GM21825 (cell line): ENCODE measurements around the gene SERPINB12.

Experiments used
- ATAC-seq: cut with Tn5 transposase; IDR thresholded peaks from one replicate; pipeline ENCODE4 v1.9.1; 2021; ENCODE audit warnings: mild to moderate bottlenecking, moderate library complexity; ENCODE audit not compliant: unreplicated experiment

The SERPINB12 gene

DNA sequence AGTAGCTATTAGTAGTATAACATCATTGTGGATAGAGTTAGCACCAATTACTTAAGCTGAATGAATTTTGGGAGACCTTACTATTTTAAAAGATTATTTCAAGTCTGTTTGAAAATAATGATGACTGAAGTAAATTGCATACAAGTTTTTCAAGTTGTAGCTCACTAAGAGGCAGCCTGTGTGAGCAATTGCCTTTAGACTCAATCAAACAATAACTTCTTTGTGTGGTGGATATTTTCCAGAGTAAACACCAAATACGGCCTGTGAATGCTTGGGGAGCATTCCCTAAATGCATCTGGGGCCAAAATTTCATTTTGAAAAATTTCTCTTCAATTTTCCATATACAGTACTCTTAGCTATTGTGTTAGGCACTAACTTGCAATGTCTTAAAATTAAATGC lies 7.9 kb downstream of the SERPINB12 start:
- no peak for ATAC-seq

DNA sequence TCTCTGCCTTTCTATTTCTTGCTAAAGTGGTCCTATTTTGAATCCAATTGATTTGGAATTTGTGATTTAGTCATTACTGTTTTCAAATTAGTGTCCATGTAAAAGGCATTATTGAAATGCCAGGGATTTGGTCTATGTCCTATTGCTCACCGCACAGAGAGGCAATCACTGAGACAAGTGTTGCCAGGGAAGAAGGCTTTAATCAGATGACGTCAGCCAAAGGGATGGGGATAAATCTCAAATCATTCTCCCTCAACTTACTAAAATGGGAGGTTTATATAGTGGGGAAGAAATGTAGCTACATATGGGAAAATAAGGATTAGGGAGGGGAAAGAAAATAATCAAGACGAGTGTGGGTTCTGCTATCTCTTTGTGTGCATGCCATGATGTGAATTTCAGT lies 9.6 kb downstream of the SERPINB12 start:
- ATAC-seq, result no peak

DNA sequence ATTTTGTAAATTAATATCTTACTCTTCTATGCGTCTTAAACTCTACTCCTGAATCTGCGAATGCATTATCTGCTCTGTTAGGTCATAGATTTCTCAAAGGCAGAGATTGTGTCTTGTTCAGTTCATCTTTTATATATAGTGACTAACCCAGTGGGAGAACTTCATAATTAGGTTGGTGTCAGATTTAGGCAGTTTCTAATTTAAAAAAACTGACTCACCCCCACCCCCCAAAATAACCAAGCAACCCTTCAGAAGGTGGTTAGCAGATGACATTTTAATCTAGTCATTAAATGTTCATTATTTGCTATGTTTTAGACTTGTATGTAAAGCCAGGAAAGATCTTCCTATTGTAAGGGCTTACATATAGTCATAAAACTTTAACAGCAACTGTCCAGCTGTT lies 10.4 kb downstream of the SERPINB12 start:
- no peak for ATAC-seq

DNA sequence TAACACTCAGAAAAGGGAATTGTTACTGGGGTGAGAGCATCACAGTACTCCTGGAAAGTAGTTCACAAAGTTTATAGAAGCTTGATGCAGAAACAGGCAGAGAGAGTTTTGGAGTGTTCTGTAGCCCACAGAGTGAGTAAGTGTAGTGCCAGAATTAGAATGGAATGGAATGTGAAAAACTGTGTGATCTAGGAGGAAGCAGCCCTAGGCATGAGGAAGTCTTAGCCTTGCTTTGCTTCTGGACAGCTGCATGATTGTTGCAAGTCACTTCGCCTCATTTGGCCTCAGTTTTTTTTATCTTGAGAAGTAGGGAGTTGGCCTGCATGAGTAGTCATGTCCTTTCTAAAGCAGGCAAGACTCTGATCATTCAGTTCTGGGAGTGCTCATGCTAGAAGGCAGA lies 10.9 kb downstream of the SERPINB12 start:
- ATAC-seq, result no peak

DNA sequence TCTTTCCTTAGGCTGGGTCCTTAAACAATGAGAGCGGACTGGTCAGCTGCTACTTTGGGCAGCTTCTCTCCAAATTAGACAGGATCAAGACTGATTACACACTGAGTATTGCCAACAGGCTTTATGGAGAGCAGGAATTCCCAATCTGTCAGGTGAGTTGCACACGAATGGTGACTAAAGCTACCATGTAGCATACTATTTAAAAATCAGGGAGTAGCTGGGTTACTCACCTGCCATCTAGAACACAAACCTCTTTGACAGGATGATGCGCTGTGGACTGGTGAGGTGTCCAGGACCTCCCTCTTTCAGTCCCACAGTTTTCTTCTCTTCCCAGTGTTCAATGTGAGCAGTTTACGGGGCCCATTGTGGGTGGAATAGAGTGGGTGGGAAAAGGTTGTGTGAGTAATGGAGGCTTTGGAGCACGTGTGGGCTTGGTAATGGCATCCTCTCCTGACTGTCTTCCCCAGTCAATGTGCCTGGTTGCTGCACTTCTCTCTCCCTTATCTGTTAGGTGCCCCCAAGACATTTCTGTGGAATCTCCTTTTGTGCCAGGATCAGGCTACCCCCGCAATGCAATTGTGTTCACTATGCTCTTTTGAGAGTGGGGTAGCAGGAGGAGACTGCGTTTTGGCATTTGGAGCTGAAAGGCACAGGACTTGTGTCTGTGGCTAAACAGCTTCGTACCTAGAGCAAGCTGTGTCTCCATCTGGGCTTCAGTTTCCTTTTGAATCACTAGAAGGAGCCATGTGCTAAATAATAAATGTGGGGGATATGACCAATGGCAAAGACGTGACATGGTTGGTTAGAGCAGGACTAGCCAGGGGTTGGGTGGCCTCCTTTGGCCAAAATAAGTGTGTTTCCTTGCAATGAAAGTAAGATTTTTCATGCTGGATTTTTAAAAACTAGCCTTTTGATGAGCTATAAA lies 17.7 kb downstream of the SERPINB12 start:
- ATAC-seq, result no peak

DNA sequence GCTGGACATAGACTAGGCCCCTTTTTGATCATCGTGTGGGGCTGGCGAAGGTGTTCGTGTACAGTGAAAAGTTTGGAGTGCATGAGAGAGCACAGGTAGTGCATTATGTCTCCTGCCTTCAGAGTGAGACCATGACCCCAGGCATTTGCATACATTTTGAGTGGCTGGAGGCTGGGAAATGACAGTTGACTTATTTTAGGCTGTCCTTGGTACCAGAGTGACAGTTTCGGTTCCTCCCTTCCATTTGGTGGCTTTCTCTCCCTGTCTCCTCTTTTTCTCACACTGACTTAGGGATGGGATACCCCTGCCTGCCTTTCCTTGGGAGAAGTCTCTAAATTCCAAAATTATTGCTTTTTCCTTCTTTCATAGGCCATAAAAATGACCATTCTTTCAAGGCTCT lies 20.1 kb downstream of the SERPINB12 start:
- ATAC-seq, result no peak

DNA sequence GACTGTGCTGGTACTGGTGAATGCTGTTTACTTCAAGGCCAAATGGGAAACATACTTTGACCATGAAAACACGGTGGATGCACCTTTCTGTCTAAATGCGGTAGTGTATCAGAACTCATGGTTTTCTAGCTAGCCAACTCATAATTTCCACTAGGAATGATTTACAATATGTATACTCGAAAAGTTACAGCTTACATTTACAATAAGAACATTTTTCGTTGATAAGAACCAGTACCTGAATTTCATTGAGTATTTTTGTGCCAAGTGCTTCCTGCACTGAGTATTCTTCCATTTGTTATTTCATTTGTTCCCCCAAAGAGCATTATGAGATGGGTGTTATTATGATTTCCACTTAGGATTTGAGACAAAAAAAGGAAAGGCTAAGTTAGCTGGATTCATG lies 21.9 kb downstream of the SERPINB12 start:
- no peak for ATAC-seq

DNA sequence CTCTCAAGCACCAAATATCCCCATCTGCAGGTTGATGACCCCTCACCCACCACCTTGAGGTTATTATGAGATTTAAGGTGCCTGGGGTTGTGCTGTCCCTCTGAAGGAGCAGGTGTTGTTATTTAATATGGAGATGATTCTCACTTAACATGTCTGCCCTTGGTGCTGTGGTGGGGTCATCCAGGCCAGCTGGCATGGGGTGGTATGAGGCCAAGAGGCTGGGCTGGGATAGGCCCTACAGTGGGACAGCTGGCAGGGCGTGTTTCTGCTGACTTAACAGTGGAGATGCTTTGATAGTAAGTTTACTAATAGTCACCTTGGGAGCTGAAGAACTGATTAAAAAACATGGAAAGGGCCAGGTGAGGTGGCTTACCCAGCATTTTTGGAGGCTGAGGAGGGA lies 22.4 kb downstream of the SERPINB12 start:
- no peak for ATAC-seq

DNA sequence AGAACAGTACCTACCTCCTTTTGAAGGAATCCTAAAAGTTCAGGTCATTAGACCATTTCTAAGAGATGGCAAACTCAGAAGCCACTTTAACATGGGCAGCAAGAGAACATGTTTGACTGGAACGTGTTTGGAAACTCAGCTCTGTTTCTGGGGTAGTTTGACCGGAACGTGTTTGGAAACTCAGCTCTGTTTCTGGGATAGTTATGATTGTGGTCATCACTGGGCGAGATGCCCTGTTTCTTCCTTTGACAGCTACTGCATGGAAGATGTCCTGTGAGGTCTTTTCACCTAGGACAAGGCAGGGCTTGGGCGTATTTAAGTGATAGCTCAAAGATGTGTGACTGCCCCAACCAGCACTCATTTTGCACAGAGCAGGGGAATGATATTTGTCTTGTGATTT lies 25.1 kb downstream of the SERPINB12 start:
- no peak for ATAC-seq

DNA sequence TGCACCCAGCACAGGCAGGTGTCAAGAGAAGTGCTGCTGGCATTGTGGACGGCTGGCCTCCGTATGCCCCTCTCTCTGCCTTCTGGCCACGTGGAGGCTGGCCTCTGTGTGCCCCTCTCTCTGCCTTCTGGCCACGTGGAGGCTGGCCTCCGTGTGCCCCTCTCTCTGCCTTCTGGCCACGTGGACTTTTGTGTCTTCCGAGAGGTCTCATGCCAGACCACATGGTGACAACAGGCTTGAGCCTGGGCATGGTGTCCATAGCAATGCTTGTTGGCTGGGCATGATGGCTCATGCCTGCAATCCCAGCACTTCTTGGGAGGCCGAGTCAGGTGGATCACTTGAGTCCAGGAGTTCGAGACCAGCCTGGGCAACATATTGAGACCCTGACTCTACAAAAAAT lies 25.7 kb downstream of the SERPINB12 start:
- ATAC-seq, result no peak

DNA sequence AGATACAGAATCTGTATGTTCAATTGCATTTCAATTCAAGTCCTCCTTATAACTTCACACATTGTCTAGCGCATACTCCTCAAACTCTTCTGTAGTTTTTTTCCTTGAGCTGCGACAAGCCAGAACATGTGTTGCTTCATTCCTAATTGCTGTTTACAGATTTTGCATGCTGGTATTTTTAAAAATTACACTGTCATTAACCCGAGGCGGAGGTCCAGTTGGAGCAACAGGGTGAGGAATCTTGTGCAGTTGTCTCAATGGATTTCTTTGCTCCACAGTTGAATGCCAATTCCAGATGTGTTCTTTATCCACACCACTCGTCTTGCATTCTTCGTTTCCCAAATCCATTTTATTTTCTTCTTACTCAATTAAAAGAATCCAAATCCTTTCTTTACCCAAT lies 28.6 kb downstream of the SERPINB12 start:
- no peak for ATAC-seq

DNA sequence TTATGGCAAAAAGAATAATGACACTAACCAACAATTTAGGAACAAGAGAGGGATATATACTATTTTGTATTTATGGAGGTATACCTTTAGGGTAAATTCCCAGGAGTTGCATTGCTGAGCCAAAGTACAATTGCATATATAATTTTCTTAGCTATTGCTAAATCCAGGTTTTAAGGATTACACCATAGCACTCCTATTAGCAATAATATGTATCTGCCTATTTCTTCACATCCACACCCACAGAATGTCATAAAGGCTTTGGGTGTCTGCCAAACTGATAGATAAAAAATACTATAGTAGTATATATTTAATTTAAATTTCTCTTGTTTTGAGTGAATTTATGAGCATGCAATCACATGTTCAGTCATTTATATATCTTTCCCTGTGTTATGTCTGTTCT lies 33.5 kb downstream of the SERPINB12 start:
- no peak for ATAC-seq

DNA sequence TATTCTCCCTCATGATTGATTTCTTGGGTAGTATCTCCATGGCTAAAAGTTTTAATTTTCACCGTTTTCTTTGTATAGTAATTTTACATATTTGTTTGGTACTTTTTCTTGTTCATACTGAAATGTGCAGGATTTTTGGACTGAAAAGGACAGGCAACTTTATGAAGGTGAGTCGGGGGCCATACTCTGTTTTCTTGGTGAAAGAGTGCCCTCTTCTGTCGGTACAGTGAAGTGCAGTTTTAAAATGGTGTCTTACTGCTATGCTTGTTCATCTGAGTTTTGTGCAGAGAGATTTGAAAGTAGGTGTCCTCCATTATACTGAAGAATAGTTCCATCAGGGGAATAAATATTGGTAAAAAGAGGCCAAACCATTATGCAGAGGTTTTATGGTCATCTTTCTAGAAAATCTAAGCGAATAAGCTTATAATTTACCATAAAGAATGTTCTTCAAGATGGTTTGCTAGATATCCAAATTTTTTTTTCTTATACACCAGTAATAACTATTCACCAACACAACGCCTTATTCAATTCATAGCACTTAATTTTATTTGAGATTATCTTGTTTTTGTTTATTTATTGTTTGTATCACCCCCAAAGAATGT lies 36.3 kb downstream of the SERPINB12 start:
- ATAC-seq, result no peak

DNA sequence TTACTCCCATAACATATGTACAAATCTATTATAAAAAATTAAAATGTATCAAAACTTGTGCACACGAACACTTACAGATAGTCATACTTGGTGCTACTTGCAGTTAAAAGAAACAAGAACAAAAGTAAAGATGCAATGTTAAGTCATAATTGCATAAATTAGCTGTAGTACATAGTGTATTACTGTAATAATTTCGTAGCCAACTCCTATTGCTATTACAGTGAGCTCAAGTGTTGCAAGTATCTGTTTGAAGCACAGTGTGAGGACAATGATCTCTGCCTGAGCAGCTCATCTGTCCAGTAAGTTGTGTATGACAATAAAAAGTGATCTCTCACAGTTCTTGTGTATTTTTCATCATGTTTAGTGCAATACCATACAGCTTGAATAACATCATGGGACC lies 37.4 kb downstream of the SERPINB12 start:
- no peak for ATAC-seq

DNA sequence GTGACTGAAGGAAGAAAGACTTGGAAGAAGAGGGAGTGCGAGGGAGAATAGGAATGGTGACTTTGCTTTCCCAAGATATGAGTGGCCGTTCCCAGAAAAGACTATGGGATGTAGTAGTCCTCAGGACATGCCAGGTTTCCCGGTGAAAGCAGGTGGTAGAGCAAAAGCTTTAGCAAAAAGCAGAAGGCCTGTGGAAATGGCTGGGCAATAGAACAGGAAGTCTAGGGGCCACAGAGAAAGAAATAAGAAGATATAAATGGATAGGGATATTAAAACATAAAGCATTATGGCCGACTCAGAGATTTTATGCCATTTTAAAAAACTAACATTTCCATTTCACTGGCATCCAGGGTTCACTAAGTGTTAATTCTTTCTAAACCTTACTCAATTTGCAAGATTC lies 43.8 kb downstream of the SERPINB12 start:
- ATAC-seq, result no peak

DNA sequence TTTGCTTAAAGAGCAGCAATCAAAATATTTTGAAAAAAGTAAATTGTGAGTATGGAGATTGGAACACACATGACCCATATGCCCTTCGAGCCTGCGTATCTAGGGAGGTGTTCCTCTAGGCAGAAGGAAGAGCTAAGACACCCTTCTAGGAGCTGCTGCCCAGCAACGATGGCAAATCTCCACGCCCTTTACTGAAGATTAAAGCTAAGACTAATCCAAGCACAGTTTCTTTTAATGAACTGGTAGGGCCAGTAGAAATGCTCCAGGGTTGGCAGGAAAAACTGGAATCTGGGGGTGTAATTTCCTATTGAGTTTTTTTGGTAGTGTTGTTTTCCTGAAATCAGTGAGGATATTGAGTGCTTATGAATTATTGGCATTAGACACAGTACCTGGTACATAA lies 44.3 kb downstream of the SERPINB12 start:
- no peak for ATAC-seq

DNA sequence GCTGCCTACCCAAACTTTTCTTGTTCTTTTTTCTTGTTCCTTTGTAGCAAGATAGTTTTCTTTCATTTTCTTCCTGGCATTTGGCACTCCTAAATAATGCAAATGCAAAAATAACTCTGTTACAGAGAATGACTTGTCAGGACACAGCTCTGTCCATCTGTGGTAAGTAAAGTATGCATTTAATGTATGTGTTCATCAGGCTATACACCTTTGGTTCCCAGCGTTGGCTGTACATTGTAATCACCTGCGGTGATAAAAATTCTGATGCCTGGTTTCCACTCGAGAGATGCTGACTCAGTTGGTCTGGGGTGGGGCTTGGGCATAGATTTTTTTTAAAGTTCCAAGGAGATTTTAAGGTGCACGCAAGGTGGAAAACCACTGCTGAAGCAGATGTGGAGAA lies 44.8 kb downstream of the SERPINB12 start, which contains the start of gene SERPINB13:
Gene SERPINB13 (plus strand): TSS at position 378 of the 400 bp plus-strand sequence. CDS start 1,325 bp downstream, outside the sequence.
- ATAC-seq, result no peak

DNA sequence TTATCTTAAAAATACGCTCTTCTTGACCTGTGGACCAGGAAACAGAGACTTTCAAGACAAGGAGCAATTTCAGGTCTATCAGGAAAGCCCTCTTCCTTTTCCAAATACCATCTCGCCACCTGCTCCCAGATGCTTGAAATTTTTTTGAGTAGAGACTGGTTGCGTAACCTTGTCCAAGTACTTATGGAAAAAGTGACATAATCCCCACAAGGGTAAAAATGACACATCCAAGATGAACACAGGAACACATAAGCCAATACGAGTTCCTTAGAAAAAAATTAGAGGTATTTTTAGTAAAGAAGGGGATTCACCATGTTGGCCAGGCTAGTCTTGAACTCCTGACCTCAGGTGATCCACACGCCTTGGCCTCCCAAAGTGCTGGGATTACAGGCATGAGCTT lies 46.7 kb downstream of the SERPINB12 start:
- no peak for ATAC-seq

DNA sequence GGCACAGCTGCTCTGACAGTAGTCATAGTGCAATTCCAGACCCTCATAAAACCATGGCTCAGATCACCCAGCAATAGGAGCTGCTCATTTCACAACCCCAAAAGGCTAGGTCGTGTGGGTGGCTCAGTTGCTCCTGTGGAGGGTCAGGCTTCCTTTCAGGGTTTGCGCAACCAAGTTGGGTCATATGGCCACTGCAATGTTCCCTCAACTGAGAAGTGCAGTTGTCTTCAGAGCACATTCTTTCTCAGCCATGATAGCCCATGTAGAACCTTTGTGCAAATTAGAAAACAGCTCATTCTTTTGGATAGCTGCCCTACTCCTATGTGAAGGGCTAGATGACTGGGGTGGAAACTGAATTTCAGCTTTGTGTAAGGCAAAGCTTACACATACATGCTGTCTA lies 48.2 kb downstream of the SERPINB12 start:
- ATAC-seq, result no peak

DNA sequence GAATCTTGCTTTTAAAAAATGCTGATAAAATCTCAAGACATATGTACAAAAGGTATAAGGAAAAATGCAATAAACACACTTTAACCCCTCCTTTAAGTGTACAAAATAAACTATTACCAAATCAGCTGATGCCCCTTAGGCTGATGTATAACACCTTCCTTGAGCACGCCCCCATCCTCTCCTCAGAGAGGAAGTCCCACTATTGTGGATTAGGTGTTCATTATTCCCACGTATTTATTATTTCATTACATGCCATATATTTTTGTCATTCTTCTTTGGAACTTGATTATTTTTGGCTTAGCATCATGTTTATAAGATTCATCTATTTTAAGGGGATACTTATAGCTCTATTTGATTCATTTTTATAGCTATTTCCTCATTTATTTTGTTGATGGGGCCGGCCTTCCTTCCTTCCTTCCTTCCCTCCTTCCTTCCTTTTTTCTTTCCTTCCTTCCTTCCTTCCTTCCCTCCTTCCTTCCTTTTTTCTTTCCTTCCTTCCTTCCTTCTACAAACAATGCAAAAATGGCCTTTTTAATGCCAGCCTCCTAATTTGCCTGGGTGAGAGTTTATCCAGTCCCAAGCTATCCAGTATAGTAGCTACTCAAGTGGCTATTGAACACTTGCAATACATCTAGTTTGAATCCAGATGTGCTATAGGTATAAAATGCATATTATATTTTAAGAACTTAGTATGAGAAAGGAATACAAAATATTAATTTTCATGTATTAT lies 49.0 kb downstream of the SERPINB12 start:
- ATAC-seq, result no peak

DNA sequence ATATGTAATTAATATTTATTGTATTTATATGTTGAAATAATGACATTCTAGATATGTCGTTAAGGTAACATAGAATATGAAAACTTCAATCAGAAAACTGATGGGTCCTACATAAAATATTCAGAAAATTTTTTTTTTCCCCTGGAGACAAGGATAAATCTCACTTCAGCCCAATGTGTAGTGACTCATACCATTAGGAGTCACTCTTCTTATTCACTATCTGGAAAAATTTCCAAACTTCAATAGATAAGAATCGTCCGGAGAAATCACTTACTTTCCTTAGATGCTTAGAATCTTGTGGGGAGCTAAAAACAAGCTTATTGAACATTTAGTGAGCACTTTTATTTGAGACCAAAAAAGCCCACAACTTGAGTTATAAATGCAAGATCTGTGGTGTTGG lies 49.6 kb downstream of the SERPINB12 start:
- ATAC-seq, result no peak

DNA sequence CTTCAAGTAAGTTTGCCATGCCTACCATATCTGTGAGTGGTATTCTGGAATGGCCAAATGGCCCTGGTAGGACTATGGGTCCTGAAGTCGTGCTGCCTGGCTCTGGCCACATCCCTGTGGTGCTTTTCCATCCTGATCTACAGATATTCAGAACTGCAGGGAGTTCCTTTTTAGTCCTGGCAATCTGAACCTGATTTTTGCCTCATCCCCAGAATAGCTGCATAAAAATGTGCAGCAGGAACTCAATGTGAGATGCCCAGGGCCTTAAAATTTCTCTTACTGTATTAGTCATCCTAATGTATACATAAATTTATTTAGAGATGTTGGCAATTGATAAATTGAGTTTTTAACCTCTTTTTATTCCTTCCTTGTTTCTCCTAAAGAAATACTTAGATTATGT lies 50.3 kb downstream of the SERPINB12 start:
- ATAC-seq, result no peak
